Measurements from ENCODE around the gene ZBED4.
A peak's percentile ranks its signal among the peaks of the same experiment; 100 is the strongest.

Gene ZBED4

GRCh38 chr22:49852898-49853894, at the start of gene ZBED4:
Gene ZBED4 (plus strand): TSS chr22:49853844. CDS start chr22:49883663, 29,819 bp downstream.
- TF ChIP-seq, protein P1, sequence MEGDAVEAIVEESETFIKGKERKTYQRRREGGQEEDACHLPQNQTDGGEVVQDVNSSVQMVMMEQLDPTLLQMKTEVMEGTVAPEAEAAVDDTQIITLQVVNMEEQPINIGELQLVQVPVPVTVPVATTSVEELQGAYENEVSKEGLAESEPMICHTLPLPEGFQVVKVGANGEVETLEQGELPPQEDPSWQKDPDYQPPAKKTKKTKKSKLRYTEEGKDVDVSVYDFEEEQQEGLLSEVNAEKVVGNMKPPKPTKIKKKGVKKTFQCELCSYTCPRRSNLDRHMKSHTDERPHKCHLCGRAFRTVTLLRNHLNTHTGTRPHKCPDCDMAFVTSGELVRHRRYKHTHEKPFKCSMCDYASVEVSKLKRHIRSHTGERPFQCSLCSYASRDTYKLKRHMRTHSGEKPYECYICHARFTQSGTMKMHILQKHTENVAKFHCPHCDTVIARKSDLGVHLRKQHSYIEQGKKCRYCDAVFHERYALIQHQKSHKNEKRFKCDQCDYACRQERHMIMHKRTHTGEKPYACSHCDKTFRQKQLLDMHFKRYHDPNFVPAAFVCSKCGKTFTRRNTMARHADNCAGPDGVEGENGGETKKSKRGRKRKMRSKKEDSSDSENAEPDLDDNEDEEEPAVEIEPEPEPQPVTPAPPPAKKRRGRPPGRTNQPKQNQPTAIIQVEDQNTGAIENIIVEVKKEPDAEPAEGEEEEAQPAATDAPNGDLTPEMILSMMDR (IDR thresholded peaks at IDR 0.05; ENCODE audit: borderline replicate concordance, control extremely low read depth, extremely low read depth, insufficient read depth, missing control alignments): no peak
- in situ Hi-C loops (cut with MboI; ENCODE audit: low sequenced_read_pairs, unreplicated experiment): no loop called here
- DNase-seq (ENCODE audit: low spot score): peak; percentile 100

DNA sequence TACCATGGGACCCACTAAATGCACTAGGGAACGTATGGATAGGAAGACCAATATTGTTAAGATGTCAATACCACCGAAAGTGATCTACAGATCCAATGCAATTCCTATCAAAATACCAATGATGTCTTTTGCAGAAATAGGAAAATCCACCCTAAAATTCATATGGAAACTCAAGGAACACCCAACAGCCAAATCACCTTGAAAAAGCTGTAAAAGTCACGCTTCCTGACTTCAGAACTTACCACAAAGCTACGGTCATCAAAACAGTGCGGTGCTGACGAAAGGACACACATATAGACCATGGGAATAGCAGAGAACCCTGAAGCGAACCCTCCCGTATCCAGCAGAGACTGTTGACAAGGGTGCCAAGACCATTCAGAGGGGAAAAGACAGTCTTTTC, 46.5 kb upstream of the ZBED4 start:
- TF ChIP-seq, protein P1 (IDR thresholded peaks at IDR 0.05; ENCODE audit: borderline replicate concordance, control extremely low read depth, extremely low read depth, insufficient read depth, missing control alignments): no peak
- in situ Hi-C loops (cut with MboI; ENCODE audit: low sequenced_read_pairs, unreplicated experiment): no loop called here
- no peak for DNase-seq (ENCODE audit: low spot score)

GRCh38 chr22:49807780-49808708, 45.6 kb upstream of the ZBED4 start:
- in situ Hi-C loops (cut with MboI; ENCODE audit: low sequenced_read_pairs, unreplicated experiment): no loop called here
- TF ChIP-seq, protein P1 (IDR thresholded peaks at IDR 0.05; ENCODE audit: borderline replicate concordance, control extremely low read depth, extremely low read depth, insufficient read depth, missing control alignments): no peak
- DNase-seq (ENCODE audit: low spot score): no peak

DNA sequence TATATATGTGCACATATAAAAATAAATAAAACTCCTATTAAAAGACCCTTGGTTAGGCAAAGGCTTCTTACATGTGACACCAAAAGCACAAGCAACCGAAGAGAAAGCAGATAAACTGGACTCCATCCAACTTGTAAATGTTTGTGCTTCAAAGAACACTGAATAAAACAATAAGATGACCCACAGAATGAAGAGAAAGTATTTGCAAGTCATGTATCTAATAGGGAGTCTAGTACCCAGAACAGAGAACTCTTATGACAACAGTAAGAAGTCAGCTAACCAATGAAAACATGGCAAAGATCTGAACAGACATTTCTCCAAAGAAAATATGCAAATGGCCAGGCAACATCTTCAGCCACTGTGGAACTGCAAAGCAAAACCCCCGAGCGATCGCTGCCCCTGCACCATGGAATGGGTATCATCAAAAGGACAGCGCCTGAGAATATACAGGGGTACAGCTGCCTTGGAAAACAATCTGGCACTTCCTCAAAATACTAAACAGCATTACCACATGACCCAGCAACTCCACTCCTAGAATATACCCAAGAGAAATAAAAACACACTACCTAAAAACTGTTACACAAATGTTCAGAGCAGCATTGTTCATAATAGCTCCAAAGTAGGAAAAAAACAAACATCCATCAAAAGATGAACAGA, 43.2 kb upstream of the ZBED4 start:
- in situ Hi-C loops (cut with MboI; ENCODE audit: low sequenced_read_pairs, unreplicated experiment): no loop called here
- no peak for DNase-seq (ENCODE audit: low spot score)
- TF ChIP-seq, protein P1 (IDR thresholded peaks at IDR 0.05; ENCODE audit: borderline replicate concordance, control extremely low read depth, extremely low read depth, insufficient read depth, missing control alignments): no peak

GRCh38 chr22:49811020-49811791, 42.4 kb upstream of the ZBED4 start:
- TF ChIP-seq, protein P1 (IDR thresholded peaks at IDR 0.05; ENCODE audit: borderline replicate concordance, control extremely low read depth, extremely low read depth, insufficient read depth, missing control alignments): no peak
- no peak for DNase-seq (ENCODE audit: low spot score)
- in situ Hi-C loops (cut with MboI; ENCODE audit: low sequenced_read_pairs, unreplicated experiment): no loop called here
